Posterior vena cava (tissue), 2 donors: ENCODE measurements around the gene FA2H. TPM values are rescaled to one million over a fixed set of nuclear protein-coding genes. Genes with fewer than 3 reads are reported as not detected.
"Not testable (repeated sequence)": the region's sequence is repeated elsewhere in the genome, so short reads cannot be mapped to it uniquely, and the experiment has no call there.

ENCODE experiments used
- DNase-seq: peaks from one replicate; pipeline ENCODE4 v3.0.0-alpha.2; 2020; ENCODE audit warnings: low spot score
- intact Hi-C, 2 donors: fragments of 100-400 bp; cut with DNase I; formaldehyde crosslinking; loops; one replicate each; pipeline versions ENCODE4 v1.14.1 to v1.14.2; 2022 to 2023
- long read RNA-seq, 2 donors: library from polyadenylated mRNA; unstranded; transcript quantifications; one replicate each; pipeline ENCODE4 v2.0.0, GENCODE V29; 2020 to 2021
- total RNA-seq, 2 donors: library from RNA; stranded (reverse); fragmentation: NEBNext Ultra II Directional; extraction: Animal tissue kit (Norgen Biotek cat#: 25700); gene quantifications; one replicate each; pipeline ENCODE4 v1.2.1, GENCODE V29; 2021
- donor health status: DM: yes; HTN: yes; CAD: no.
- donor health status: DM: yes; HTN: yes; CAD: no.

Gene FA2H
- total RNA-seq: not detected
- long read RNA-seq, donor 1: 0 reads
- long read RNA-seq, donor 2: 0 reads

- intact Hi-C loops: no loop called here
- DNase-seq: no peak
These were observed at the start of gene FA2H for GRCh38 chr16:74774223-74775139. TSS of gene FA2H (minus strand) at chr16:74774820. CDS start at chr16:74774755, 65 bp downstream.

- no peak for DNase-seq
- intact Hi-C loops: no loop called here
These were observed 43.2 kb upstream of the FA2H start for GRCh38 chr16:74817851-74818250.

- intact Hi-C loops: no loop called here
- DNase-seq: peak; percentile 92
These were observed 38.6 kb upstream of the FA2H start for GRCh38 chr16:74813109-74813641.

GRCh38 chr16:74811911-74812310 is 37.3 kb upstream of the FA2H start:
- no peak for DNase-seq
- intact Hi-C loops: loop anchor here in 1 of 2 donors (1.0 kb wide), 1 partner anchor 74 kb away; no protein-coding TSS in a partner anchor

GRCh38 chr16:74811216-74811615 is 36.6 kb upstream of the FA2H start:
- intact Hi-C loops, DNase-seq: not testable (repeated sequence)

- no peak for DNase-seq
- intact Hi-C loops: no loop called here
These were observed 32.5 kb upstream of the FA2H start for GRCh38 chr16:74807052-74807646.

- no peak for DNase-seq
- intact Hi-C loops: no loop called here
These were observed 25.7 kb upstream of the FA2H start for GRCh38 chr16:74800216-74800871.

- intact Hi-C loops: loop anchor here in 1 of 2 donors (10.0 kb wide), 1 partner anchor 1537 kb away; no protein-coding TSS in a partner anchor
- DNase-seq: no peak
These were observed 22.8 kb upstream of the FA2H start for GRCh38 chr16:74797414-74797813.

GRCh38 chr16:74795104-74795503 is 20.5 kb upstream of the FA2H start:
- DNase-seq: no peak
- intact Hi-C loops: loop anchor here in 1 of 2 donors (10.0 kb wide), 1 partner anchor 1540 kb away; no protein-coding TSS in a partner anchor

- intact Hi-C loops: loop anchor here in 1 of 2 donors (10.0 kb wide), 1 partner anchor 1540 kb away; no protein-coding TSS in a partner anchor
- DNase-seq: no peak
These were observed 20.0 kb upstream of the FA2H start for GRCh38 chr16:74794668-74795067.

- intact Hi-C loops: loop anchor here in 1 of 2 donors (10.0 kb wide), 1 partner anchor 1541 kb away; no protein-coding TSS in a partner anchor
- no peak for DNase-seq
These were observed 19.0 kb upstream of the FA2H start for GRCh38 chr16:74793571-74793970.

- intact Hi-C loops: loop anchor here in 1 of 2 donors (10.0 kb wide), 1 partner anchor 1543 kb away; no protein-coding TSS in a partner anchor
- DNase-seq: no peak
These were observed 17.6 kb upstream of the FA2H start for GRCh38 chr16:74792225-74792624.

GRCh38 chr16:74791749-74792148 is 17.1 kb upstream of the FA2H start:
- not testable (repeated sequence) for DNase-seq
- intact Hi-C loops: loop anchor here in 1 of 2 donors (10.0 kb wide), 1 partner anchor 1543 kb away; no protein-coding TSS in a partner anchor

GRCh38 chr16:74788108-74788507 is 13.5 kb upstream of the FA2H start:
- intact Hi-C loops: no loop called here
- no peak for DNase-seq

- intact Hi-C loops: no loop called here
- DNase-seq: no peak
These were observed 10.4 kb upstream of the FA2H start for GRCh38 chr16:74785031-74785430.

GRCh38 chr16:74778646-74779045 is 4.0 kb upstream of the FA2H start:
- intact Hi-C loops: no loop called here
- DNase-seq: no peak

- no peak for DNase-seq
- intact Hi-C loops: no loop called here
These were observed 2.3 kb upstream of the FA2H start for GRCh38 chr16:74776926-74777325.

- DNase-seq: no peak
- intact Hi-C loops: no loop called here
These were observed 635 bp upstream of the FA2H start for GRCh38 chr16:74775255-74775654.
